ENCODE data around the gene MEP1A.

Gene MEP1A

DNA sequence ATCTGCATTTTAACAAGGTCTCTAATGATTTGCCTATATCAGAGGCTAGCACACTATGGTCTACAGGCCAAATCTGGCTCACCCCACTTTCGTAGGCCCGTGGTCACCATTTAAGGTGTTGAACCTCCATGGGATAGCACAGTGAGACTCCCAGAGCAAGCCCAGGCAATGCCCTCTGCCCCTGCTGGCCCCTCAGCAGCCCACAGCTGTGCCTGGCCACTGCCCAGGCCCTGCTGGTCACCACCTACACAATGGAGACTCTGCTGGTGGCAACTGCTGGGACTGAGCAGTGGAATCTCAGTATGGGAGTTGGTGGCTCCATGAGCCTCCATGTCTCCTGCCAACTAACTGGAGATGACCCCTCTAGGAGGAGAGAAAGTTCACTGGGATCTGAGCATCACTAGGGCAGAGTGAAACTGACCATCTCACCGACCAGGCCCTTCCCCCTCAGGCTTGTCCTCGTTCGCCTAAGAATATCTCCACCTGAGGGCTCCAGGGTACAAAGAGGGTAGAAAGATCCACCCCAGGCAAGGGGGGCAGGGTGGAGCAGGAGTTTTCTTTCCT, 44.2 kb upstream of the MEP1A start:
- H3K27me3 ChIP-seq: no peaks in the 10 kb centered on the region
- TF ChIP-seq, protein P1, sequence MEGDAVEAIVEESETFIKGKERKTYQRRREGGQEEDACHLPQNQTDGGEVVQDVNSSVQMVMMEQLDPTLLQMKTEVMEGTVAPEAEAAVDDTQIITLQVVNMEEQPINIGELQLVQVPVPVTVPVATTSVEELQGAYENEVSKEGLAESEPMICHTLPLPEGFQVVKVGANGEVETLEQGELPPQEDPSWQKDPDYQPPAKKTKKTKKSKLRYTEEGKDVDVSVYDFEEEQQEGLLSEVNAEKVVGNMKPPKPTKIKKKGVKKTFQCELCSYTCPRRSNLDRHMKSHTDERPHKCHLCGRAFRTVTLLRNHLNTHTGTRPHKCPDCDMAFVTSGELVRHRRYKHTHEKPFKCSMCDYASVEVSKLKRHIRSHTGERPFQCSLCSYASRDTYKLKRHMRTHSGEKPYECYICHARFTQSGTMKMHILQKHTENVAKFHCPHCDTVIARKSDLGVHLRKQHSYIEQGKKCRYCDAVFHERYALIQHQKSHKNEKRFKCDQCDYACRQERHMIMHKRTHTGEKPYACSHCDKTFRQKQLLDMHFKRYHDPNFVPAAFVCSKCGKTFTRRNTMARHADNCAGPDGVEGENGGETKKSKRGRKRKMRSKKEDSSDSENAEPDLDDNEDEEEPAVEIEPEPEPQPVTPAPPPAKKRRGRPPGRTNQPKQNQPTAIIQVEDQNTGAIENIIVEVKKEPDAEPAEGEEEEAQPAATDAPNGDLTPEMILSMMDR (IDR thresholded peaks at IDR 0.05): no peak
- no peaks in the 10 kb centered on the region for H3K4me1 ChIP-seq
- no peak overlapping the region for H3K4me3 ChIP-seq
- no peaks in the 10 kb centered on the region for H3K36me3 ChIP-seq
- H3K27ac ChIP-seq: no peak overlapping the region
- DNase-seq: no peak
- intact Hi-C loops (cut with DNase I; ENCODE audit: low total_unique reads): no loop called here
- H3K9me3 ChIP-seq: no peaks in the 10 kb centered on the region

DNA sequence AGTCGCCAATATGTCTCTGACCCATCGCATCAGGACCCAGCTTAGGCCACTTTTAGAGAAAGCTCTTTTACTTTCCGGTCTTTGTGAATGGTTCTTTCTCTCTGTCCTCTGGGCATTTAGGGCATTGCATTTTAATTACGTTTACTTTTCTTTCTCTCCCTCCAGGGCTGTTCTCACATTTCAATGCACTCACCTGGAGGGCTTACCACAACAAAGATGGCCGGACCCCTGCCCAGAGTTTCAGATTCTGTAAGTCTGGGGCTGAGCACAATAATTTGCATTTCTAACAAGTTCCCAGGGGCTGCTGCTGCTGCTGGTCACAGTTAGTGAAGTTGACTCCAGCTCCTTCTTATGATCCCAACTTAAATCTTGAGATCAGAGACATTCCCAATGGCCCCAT, 43.5 kb upstream of the MEP1A start:
- intact Hi-C loops (cut with DNase I; ENCODE audit: low total_unique reads): no loop called here
- DNase-seq: no peak
- H3K27ac ChIP-seq: no peak overlapping the region
- no peaks in the 10 kb centered on the region for H3K27me3 ChIP-seq
- no peaks in the 10 kb centered on the region for H3K9me3 ChIP-seq
- no peaks in the 10 kb centered on the region for H3K4me1 ChIP-seq
- H3K4me3 ChIP-seq: no peak overlapping the region
- no peaks in the 10 kb centered on the region for H3K36me3 ChIP-seq
- TF ChIP-seq, protein P1 (IDR thresholded peaks at IDR 0.05): no peak

DNA sequence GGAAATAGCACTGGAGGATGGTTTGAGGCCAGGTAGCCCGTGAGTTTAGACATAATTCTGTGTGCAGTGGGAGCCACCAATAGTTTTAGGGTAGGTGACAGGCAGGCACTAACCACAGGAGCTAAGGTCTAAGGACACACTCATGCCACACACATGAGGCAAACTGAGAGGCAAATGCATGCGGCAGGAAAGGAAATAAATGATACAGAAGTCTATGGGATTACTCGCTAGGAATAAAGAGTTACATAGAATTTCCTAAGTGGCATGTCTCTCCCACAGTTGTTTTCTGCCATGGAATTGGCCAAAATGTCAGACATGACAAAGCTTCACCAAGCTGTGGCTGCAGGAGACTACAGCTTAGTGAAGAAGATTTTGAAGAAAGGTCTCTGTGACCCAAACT, 41.5 kb upstream of the MEP1A start:
- TF ChIP-seq, protein P1 (IDR thresholded peaks at IDR 0.05): no peak
- DNase-seq: no peak
- Histone ChIP-seq H3K36me3 (no peaks in the 10 kb centered on the region), H3K4me1 (no peaks in the 10 kb centered on the region), H3K4me3 (no peak overlapping the region), H3K27me3 (no peaks in the 10 kb centered on the region), H3K27ac (no peak overlapping the region), H3K9me3 (no peaks in the 10 kb centered on the region)
- intact Hi-C loops (cut with DNase I; ENCODE audit: low total_unique reads): no loop called here

DNA sequence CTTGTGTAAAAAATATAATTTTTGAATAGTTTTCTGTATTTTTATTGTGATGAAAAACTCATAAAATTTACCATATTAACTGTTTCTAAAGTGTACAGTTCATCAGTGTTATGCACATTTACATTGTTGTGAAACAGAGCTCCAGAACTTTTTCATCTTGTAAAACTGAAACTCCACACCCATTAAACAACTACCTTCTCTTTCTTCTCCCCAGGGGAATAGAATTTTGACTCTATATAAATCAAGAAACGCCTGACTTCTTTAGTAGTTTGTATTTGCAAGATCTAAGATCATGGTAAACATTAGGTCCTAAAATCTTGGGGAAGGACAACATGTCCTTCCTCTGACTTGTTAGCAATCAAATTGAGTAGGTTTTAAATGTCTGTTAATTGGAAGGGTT, 37.3 kb upstream of the MEP1A start:
- Histone ChIP-seq H3K4me1 (no peaks in the 10 kb centered on the region), H3K27ac (no peak overlapping the region), H3K9me3 (no peaks in the 10 kb centered on the region), H3K36me3 (no peaks in the 10 kb centered on the region), H3K4me3 (no peak overlapping the region), H3K27me3 (no peaks in the 10 kb centered on the region)
- TF ChIP-seq, protein P1 (IDR thresholded peaks at IDR 0.05): no peak
- DNase-seq: no peak
- intact Hi-C loops (cut with DNase I; ENCODE audit: low total_unique reads): no loop called here

DNA sequence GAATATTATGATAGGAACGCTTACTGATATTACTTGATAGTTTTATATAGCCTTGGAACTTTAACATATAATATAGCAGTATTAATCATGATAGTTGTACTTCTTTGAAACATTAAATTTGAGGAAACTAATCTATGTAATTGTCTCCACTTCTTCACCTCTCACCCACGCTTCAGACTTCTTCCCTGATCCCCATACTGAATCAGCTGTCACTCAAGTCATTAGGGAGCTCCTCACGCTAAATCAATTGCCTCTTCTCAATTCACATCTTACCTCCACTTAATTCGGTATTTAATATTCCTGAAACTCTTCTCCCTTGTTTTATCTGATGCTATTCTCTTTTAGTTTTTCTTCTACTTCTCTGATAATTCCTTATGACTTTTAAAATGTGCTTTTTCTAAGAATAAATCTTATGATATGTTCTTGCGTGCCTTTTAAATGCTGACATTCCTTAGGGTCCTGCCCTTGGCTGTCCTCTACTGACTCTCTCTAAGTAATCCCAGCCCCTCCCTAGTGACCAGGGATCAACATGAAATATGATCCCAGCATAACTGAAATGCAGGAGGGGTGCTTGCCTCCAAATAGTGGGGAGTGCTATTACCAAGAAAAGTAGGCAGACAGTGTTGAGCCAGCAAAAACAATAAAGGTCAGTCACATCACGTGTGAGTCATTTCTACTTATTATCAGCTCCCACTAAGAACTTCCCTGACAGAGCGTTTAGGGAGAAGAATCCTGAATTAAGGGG, 36.5 kb upstream of the MEP1A start:
- Histone ChIP-seq H3K36me3 (no peaks in the 10 kb centered on the region), H3K4me3 (no peak overlapping the region), H3K27ac (no peak overlapping the region), H3K4me1 (no peaks in the 10 kb centered on the region), H3K27me3 (no peaks in the 10 kb centered on the region), H3K9me3 (no peaks in the 10 kb centered on the region)
- TF ChIP-seq, protein P1 (IDR thresholded peaks at IDR 0.05): no peak
- intact Hi-C loops (cut with DNase I; ENCODE audit: low total_unique reads): no loop called here
- DNase-seq: no peak
